ENCODE data around the gene LSM14B. TPM values are rescaled to one million over a fixed set of nuclear protein-coding genes. Genes with fewer than 3 reads are reported as not detected.
"Not testable (repeated sequence)": the region's sequence is repeated elsewhere in the genome, so short reads cannot be mapped to it uniquely, and the experiment has no call there.

Gene LSM14B
- total RNA-seq, 1 experiment from 2014 or later, result 61.5 TPM

DNA sequence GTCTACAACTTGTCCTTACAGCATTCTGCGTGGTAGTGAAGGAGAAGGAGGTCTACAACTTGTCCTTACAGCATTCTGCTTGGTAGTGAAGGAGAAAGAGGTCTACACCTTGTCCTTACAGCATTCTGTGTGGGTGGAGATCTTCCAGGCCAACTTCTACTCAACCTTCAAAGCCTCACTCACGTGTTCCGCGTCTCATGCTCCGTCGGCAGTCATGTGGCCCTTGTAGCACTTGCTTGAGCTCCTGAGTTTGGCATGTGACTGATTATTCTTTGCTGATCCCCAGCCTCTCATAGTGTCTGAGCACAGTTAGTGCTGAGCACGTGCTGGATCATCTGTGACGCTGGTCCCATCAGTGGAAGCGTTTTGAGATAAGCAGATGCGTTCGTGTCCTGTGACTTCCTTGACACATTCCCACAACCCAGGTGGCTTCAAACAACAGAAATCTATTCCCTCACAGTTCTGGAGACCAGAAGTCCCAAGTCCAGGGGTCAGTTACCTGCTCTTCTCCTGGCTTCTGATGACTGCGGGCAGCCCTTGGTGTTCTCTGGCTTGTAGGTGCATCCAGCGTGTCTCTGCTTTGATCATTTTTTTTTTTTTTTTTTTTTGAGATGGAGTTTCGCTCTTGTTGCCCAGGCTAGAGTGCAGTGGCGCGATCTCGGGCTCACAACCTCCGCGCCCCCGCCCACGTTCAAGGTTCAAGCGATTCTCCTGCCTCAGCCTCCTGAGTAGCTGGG lies 23.9 kb downstream of the LSM14B start:
- CTCF ChIA-PET, result no interaction called here

DNA sequence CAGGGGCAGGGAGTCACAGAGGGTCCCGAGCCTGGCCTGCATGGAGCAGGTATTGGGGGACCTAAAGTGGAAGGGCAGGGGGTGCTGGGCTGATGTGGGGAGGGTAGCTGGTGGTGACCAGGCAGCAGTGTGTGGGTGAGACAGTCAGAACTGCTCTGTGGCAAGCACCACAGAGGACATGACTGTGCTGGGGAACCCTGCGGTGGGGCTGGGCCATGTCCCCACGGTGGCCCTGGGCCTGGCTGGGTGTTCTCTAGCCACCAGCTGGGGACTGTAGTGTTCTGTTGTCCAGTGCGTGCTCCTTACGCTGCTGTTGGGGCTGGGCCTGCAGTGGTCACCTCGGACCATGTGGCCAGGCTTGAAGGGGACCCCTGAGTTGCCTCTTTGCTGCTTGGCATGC lies 24.9 kb downstream of the LSM14B start:
- H3K4me2 ChIP-seq, result no peak overlapping the region
- no TSS peak for BruUV-seq (replicated peaks)

More for the DNA sequence above, 23.9 kb downstream of the LSM14B start:
- Histone ChIP-seq H3K27ac (no peak overlapping the region), H3F3A (ENCODE audit: insufficient read depth, low read depth) (peaks cover 9% of the 10 kb centered on the region; the same call in 1 of the 2 replicates), H3K9me3 (ENCODE audit: insufficient read depth, low read depth) (no peaks in the 10 kb centered on the region), H3K27me3 (ENCODE audit: insufficient read depth, low read depth) (no peaks in the 10 kb centered on the region), H3K36me3 (ENCODE audit: low read depth) (no peaks in the 10 kb centered on the region), H3K4me1 (replicated peaks; ENCODE audit: insufficient read depth) (peaks cover 19% of the 10 kb centered on the region), H3K79me2 (ENCODE audit: low read depth) (peaks cover 87% of the 10 kb centered on the region), H4K20me1 (ENCODE audit: insufficient read depth) (peaks cover 68% of the 10 kb centered on the region), H3K9me2 (ENCODE audit: insufficient read depth) (no peaks in the 10 kb centered on the region), H3K4me2 (no peak overlapping the region), H2AFZ (no peak overlapping the region), H3K4me3 (no peak overlapping the region)
- no TSS peak for BruUV-seq (replicated peaks)
- TF ChIP-seq, protein P1, sequence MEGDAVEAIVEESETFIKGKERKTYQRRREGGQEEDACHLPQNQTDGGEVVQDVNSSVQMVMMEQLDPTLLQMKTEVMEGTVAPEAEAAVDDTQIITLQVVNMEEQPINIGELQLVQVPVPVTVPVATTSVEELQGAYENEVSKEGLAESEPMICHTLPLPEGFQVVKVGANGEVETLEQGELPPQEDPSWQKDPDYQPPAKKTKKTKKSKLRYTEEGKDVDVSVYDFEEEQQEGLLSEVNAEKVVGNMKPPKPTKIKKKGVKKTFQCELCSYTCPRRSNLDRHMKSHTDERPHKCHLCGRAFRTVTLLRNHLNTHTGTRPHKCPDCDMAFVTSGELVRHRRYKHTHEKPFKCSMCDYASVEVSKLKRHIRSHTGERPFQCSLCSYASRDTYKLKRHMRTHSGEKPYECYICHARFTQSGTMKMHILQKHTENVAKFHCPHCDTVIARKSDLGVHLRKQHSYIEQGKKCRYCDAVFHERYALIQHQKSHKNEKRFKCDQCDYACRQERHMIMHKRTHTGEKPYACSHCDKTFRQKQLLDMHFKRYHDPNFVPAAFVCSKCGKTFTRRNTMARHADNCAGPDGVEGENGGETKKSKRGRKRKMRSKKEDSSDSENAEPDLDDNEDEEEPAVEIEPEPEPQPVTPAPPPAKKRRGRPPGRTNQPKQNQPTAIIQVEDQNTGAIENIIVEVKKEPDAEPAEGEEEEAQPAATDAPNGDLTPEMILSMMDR (conservative IDR thresholded peaks at IDR 0.05), result no peak
- no peak for TF ChIP-seq EZH2 (IDR thresholded peaks at IDR 0.05; ENCODE audit: low read depth)
- DNase-seq, result no peak
- intact Hi-C loops (cut with micrococcal nuclease; ENCODE audit: unreplicated experiment), result no loop called here
- POLR2A ChIA-PET (ENCODE audit: unreplicated experiment), result no interaction called here

DNA sequence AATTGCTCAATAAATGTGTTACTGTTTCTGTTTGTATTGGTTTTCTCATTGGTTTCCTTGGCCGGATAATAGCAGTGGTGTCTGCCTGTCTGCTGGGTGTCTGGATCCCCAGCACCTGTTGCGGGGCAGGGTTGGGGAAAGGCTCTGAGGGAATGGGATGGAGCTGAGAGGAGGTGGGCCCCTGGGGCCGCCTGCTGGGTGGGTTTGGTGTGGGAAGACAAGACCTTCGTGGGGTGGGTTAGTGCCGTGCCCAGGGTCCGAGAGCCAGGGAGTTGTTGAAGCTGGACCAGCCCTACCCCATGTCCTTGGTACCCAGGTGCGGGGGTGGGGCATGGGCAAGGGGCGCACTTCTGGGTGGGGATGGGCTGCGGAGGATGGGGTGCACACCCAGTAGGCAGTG lies 25.3 kb downstream of the LSM14B start:
- no peaks in the 10 kb centered on the region for H3K9me2 ChIP-seq (ENCODE audit: insufficient read depth)
- intact Hi-C loops (cut with micrococcal nuclease; ENCODE audit: unreplicated experiment), result no loop called here
- peaks cover 86% of the 10 kb centered on the region for H3K79me2 ChIP-seq (ENCODE audit: low read depth)
- H3K27ac ChIP-seq, result no peak overlapping the region
- TF ChIP-seq EZH2 (IDR thresholded peaks at IDR 0.05; ENCODE audit: low read depth), result no peak
- TF ChIP-seq, protein P1 (conservative IDR thresholded peaks at IDR 0.05), result no peak
- 0 out of 2 replicates have a peak, but pooled peaks cover 1% of the 10 kb centered on the region for H3K36me3 ChIP-seq (ENCODE audit: low read depth)
- H3K4me1 ChIP-seq (replicated peaks; ENCODE audit: insufficient read depth), result peaks cover 10% of the 10 kb centered on the region
- no peak overlapping the region for H3K4me3 ChIP-seq
- peaks cover 55% of the 10 kb centered on the region for H4K20me1 ChIP-seq (ENCODE audit: insufficient read depth)
- H2AFZ ChIP-seq, result no peak overlapping the region
- no peaks in the 10 kb centered on the region for H3K9me3 ChIP-seq (ENCODE audit: insufficient read depth, low read depth)
- H3K4me2 ChIP-seq, result no peak overlapping the region
- ChIA-PET POLR2A (ENCODE audit: unreplicated experiment) (no interaction called here), CTCF (no interaction called here)
- H3K27me3 ChIP-seq (ENCODE audit: insufficient read depth, low read depth), result no peaks in the 10 kb centered on the region
- BruUV-seq (replicated peaks), result no TSS peak
- no peak for DNase-seq
- H3F3A ChIP-seq (ENCODE audit: insufficient read depth, low read depth), result no peaks in the 10 kb centered on the region

More for the DNA sequence above, 24.9 kb downstream of the LSM14B start:
- H3K9me3 ChIP-seq (ENCODE audit: insufficient read depth, low read depth), result no peaks in the 10 kb centered on the region
- H2AFZ ChIP-seq, result no peak overlapping the region
- TF ChIP-seq, protein P1 (conservative IDR thresholded peaks at IDR 0.05), result no peak
- no peak for TF ChIP-seq EZH2 (IDR thresholded peaks at IDR 0.05; ENCODE audit: low read depth)
- peaks cover 3% of the 10 kb centered on the region; the same call in 1 of the 2 replicates for H3F3A ChIP-seq (ENCODE audit: insufficient read depth, low read depth)
- H3K4me1 ChIP-seq (replicated peaks; ENCODE audit: insufficient read depth), result peaks cover 10% of the 10 kb centered on the region
- CTCF ChIA-PET, result no interaction called here
- no peak for DNase-seq
- POLR2A ChIA-PET (ENCODE audit: unreplicated experiment), result no interaction called here
- no peak overlapping the region for H3K4me3 ChIP-seq
- intact Hi-C loops (cut with micrococcal nuclease; ENCODE audit: unreplicated experiment), result no loop called here
- H3K27ac ChIP-seq, result no peak overlapping the region
- H3K27me3 ChIP-seq (ENCODE audit: insufficient read depth, low read depth), result no peaks in the 10 kb centered on the region
- H3K9me2 ChIP-seq (ENCODE audit: insufficient read depth), result no peaks in the 10 kb centered on the region
- H3K79me2 ChIP-seq (ENCODE audit: low read depth), result peaks cover 86% of the 10 kb centered on the region
- H3K36me3 ChIP-seq (ENCODE audit: low read depth), result no peaks in the 10 kb centered on the region
- peaks cover 59% of the 10 kb centered on the region for H4K20me1 ChIP-seq (ENCODE audit: insufficient read depth)

DNA sequence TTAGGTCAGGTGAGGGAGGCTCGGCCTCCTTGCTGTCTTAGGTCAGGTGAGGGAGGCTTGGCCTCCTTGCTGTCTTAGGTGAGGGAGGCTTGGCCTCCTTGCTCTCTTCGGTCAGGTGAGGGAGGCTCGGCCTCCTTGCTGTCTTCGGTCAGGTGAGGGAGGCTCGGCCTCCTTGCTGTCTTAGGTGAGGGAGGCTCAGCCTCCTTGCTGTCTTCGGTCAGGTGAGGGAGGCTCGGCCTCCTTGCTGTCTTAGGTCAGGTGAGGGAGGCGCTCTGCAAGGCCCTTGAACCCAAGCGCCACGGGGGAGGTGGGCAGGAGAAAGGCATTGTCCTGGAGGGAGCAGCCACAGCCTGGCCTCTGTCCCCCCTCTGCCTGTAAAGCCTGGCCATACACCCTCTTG lies 26.1 kb downstream of the LSM14B start:
- Histone ChIP-seq H3K79me2 (ENCODE audit: low read depth) (peaks cover 91% of the 10 kb centered on the region), H3K4me1 (replicated peaks; ENCODE audit: insufficient read depth) (peaks cover 10% of the 10 kb centered on the region), H4K20me1 (ENCODE audit: insufficient read depth) (peaks cover 59% of the 10 kb centered on the region)
- H3K36me3 ChIP-seq (ENCODE audit: low read depth); H3F3A ChIP-seq (ENCODE audit: insufficient read depth, low read depth); BruUV-seq (replicated peaks); H3K27me3 ChIP-seq (ENCODE audit: insufficient read depth, low read depth); H3K4me3 ChIP-seq; CTCF ChIA-PET; DNase-seq; intact Hi-C loops (cut with micrococcal nuclease; ENCODE audit: unreplicated experiment); H3K27ac ChIP-seq; POLR2A ChIA-PET (ENCODE audit: unreplicated experiment); H3K4me2 ChIP-seq; H2AFZ ChIP-seq; H3K9me2 ChIP-seq (ENCODE audit: insufficient read depth); H3K9me3 ChIP-seq (ENCODE audit: insufficient read depth, low read depth): not testable (repeated sequence)
